ENCODE results near the gene HDAC11.

Gene HDAC11

GRCh38 chr3:13474776-13475303 is 5.3 kb upstream of the HDAC11 start:
- H3K4me3 ChIP-seq (ENCODE audit: low read depth, low read length): no peak overlapping the region

GRCh38 chr3:13475871-13476590 is 4.1 kb upstream of the HDAC11 start:
- no peak overlapping the region for H3K4me3 ChIP-seq (ENCODE audit: low read depth, low read length)

More at GRCh38 chr3:13474776-13475303, 5.3 kb upstream of the HDAC11 start:
- no peak for DNase-seq (ENCODE audit: low read depth, low spot score)
- ChIA-PET CTCF (no interaction called here), POLR2A (no interaction called here)
- TF ChIP-seq, protein P1, sequence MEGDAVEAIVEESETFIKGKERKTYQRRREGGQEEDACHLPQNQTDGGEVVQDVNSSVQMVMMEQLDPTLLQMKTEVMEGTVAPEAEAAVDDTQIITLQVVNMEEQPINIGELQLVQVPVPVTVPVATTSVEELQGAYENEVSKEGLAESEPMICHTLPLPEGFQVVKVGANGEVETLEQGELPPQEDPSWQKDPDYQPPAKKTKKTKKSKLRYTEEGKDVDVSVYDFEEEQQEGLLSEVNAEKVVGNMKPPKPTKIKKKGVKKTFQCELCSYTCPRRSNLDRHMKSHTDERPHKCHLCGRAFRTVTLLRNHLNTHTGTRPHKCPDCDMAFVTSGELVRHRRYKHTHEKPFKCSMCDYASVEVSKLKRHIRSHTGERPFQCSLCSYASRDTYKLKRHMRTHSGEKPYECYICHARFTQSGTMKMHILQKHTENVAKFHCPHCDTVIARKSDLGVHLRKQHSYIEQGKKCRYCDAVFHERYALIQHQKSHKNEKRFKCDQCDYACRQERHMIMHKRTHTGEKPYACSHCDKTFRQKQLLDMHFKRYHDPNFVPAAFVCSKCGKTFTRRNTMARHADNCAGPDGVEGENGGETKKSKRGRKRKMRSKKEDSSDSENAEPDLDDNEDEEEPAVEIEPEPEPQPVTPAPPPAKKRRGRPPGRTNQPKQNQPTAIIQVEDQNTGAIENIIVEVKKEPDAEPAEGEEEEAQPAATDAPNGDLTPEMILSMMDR (IDR thresholded peaks at IDR 0.05; ENCODE audit: insufficient read depth, low read length, missing control alignments): no peak

GRCh38 chr3:13477943-13478342 is 2.2 kb upstream of the HDAC11 start:
- ChIA-PET POLR2A (no interaction called here), CTCF (interaction anchor here (0.8 to 10.5 kb wide), 5 partner anchors 17 to 386 kb away, joined by 3 to 90 read pairs (median 6); no protein-coding TSS in a partner anchor)
- no peak overlapping the region for H3K4me3 ChIP-seq (ENCODE audit: low read depth, low read length)
- no peak for DNase-seq (ENCODE audit: low read depth, low spot score)
- TF ChIP-seq, protein P1 (IDR thresholded peaks at IDR 0.05; ENCODE audit: insufficient read depth, low read length, missing control alignments): no peak

More at GRCh38 chr3:13475871-13476590, 4.1 kb upstream of the HDAC11 start:
- TF ChIP-seq, protein P1 (IDR thresholded peaks at IDR 0.05; ENCODE audit: insufficient read depth, low read length, missing control alignments): no peak
- DNase-seq (ENCODE audit: low read depth, low spot score): no peak
- ChIA-PET CTCF (interaction anchor here (1.2 to 2.0 kb wide), 3 partner anchors 24 to 384 kb away, joined by 3 to 11 read pairs (median 4); no protein-coding TSS in a partner anchor), POLR2A (no interaction called here)

GRCh38 chr3:13479332-13479581 is 849 bp upstream of the HDAC11 start:
- ChIA-PET POLR2A (interaction anchor here (1.5 kb wide), 1 partner anchor 27 kb away, joined by 4 read pairs; no protein-coding TSS in a partner anchor), CTCF (interaction anchor here (0.8 to 10.5 kb wide), 8 partner anchors 16 to 484 kb away, joined by 3 to 142 read pairs (median 8); no protein-coding TSS in a partner anchor)
- H3K4me3 ChIP-seq (ENCODE audit: low read depth, low read length): peak overlapping the region; percentile 78

DNA sequence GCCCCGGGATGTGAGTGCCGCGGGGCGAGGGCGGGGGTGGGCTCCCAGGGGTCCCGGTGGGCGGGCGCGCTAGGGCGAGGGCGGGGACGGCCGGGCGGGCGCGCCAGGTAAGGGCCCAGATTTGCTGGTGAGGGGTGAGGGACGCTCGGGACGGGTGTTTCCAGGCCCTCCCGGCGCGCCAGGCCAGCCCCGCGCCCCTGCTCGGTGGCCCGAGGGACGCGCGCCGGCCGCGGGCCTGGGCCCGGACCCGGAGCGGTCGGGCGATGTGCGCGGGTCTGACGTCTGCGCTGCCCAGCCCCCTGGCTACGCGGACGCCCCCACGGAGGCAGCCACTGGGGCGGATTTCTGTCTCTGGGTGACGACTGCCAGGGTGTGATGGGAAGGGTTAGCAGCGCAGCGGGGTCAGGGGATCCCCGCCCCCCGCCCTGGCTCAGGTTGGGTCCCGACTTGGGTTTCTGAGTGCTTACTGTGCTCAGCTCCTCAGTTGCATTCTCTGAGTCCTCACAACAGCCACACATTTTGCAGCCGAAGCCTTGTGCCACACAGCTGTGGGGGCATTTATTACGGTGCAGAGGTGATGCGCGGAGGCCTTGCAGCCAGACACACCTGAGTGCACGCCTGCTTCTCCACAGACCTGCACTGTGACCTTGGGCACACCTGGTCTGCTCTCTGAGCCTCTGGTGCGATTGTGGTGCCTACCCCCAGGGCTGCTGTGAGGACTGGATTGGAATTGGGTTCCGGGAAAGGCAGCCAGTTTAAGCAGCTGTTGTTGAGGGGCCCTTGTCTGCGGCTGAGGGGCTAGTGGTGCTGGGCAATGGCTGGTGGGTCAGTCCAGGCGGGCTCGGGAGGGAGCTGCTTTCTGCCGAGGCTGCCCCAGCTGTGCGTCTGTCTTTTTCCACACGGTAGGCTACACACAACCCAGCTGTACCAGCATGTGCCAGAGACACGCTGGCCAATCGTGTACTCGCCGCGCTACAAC is 523 bp downstream of the HDAC11 start:
- CTCF ChIA-PET: interaction anchor here (0.7 to 10.5 kb wide), 9 partner anchors 15 to 389 kb away, joined by 3 to 142 read pairs (median 4); no protein-coding TSS in a partner anchor
- no peak for DNase-seq (ENCODE audit: low read depth, low spot score)
- peak overlapping the region; percentile 62 for H3K4me3 ChIP-seq (ENCODE audit: low read depth, low read length)
- TF ChIP-seq, protein P1 (IDR thresholded peaks at IDR 0.05; ENCODE audit: insufficient read depth, low read length, missing control alignments): no peak
- POLR2A ChIA-PET: interaction anchor here (1.0 to 1.5 kb wide), 2 partner anchors 28 to 101 kb away, joined by 4 to 5 read pairs; no protein-coding TSS in a partner anchor

More at GRCh38 chr3:13479332-13479581, 849 bp upstream of the HDAC11 start:
- TF ChIP-seq, protein P1 (IDR thresholded peaks at IDR 0.05; ENCODE audit: insufficient read depth, low read length, missing control alignments): no peak
- no peak for DNase-seq (ENCODE audit: low read depth, low spot score)
